Measurements from ENCODE around the gene PAWR.
A peak's percentile ranks its signal among the peaks of the same experiment; 100 is the strongest.
"Not testable (repeated sequence)": the region's sequence is repeated elsewhere in the genome, so short reads cannot be mapped to it uniquely, and the experiment has no call there.

PAWR gene

GRCh38 chr12:79587368-79587767, 103.4 kb downstream of the PAWR start:
- DNase-seq, result no peak

GRCh38 chr12:79585147-79585546, 105.6 kb downstream of the PAWR start:
- DNase-seq, result no peak

- no peak for DNase-seq
Observed at GRCh38 chr12:79573820-79574219, 116.9 kb downstream of the PAWR start.

GRCh38 chr12:79569679-79570078, 121.1 kb downstream of the PAWR start:
- no peak for DNase-seq

GRCh38 chr12:79567175-79567563, 123.6 kb downstream of the PAWR start:
- no peak for DNase-seq

GRCh38 chr12:79566452-79567174, 124.2 kb downstream of the PAWR start:
- DNase-seq, result no peak

- DNase-seq, result not testable (repeated sequence)
Observed at GRCh38 chr12:79564727-79565350, 125.9 kb downstream of the PAWR start.

- DNase-seq, result no peak
Observed at GRCh38 chr12:79563021-79563740, 127.6 kb downstream of the PAWR start.

GRCh38 chr12:79561401-79562132, 129.2 kb downstream of the PAWR start:
- DNase-seq, result no peak

- no peak for DNase-seq
Observed at GRCh38 chr12:79560225-79560889, 130.4 kb downstream of the PAWR start.

GRCh38 chr12:79559591-79559990, 131.2 kb downstream of the PAWR start:
- no peak for DNase-seq

- DNase-seq, result no peak
Observed at GRCh38 chr12:79558924-79559469, 131.8 kb downstream of the PAWR start.

- no peak for DNase-seq
Observed at GRCh38 chr12:79557690-79558315, 133.0 kb downstream of the PAWR start.

GRCh38 chr12:79555028-79555925, 135.5 kb downstream of the PAWR start:
- DNase-seq, result peak in 1 of 5 experiments; percentile 23

GRCh38 chr12:79553863-79554574, 136.7 kb downstream of the PAWR start:
- DNase-seq, result no peak

GRCh38 chr12:79552192-79552591, 138.6 kb downstream of the PAWR start:
- DNase-seq, result no peak

- DNase-seq, result no peak
Observed at GRCh38 chr12:79549531-79550271, 141.1 kb downstream of the PAWR start.

GRCh38 chr12:79548610-79548924, 142.2 kb downstream of the PAWR start:
- DNase-seq, result no peak
